ENCODE results near the gene ITGAD.

- TF ChIP-seq POLR2AphosphoS5 (IDR thresholded peaks at IDR 0.05) (no peak), CTCF (IDR thresholded peaks at IDR 0.05) (no peak), POLR2A (IDR thresholded peaks at IDR 0.05) (no peak)
Observed at GRCh38 chr16:31475946-31476302, 82.8 kb downstream of the ITGAD start.

Data from breast epithelium (tissue), 3 donors.